Measurements from ENCODE around the gene XYLT1.
"Not testable (repeated sequence)": the region's sequence is repeated elsewhere in the genome, so short reads cannot be mapped to it uniquely, and the experiment has no call there.

The XYLT1 gene

DNA sequence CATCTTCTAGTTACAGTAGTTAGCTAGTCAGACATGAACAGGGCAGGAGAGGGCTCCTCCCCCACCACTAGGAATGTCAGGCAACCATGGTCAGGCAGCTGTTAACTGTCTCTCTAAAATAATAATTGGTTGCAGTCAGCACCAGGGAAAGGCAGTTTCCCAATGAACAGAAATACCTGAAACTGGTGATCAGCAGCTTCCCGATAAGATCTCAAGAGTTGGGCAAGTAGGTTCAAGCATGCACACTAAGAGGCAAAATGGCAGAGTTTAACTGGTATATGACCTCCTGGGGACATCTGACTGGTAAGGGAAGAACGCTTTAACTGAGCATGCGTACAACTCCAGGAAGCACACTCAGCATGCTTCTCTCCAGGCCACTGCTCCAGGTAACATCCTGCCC, 12.6 kb upstream of the XYLT1 start:
- H3K36me3 ChIP-seq (ENCODE audit: insufficient read depth, low read length), result no peaks in the 10 kb centered on the region

DNA sequence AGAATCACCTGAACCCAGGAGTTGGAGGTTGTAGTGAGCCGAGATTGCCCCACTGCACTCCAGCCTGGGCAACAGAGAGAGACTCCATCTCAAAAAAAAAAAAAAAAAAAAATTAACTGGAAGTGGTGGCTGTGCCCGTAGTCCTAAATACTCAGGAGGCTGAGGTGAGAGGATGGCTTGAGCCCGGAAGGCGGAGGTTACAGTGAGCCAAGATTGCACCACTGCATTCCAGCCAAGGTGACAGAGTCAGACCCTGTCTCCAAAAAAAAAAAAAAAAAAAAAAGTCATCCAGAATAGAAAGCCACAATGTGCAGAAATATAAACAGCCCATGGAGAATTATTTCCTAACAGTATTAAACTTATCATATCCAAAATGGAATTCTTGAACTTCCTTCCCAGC, 11.6 kb upstream of the XYLT1 start:
- H3K4me3 ChIP-seq (ENCODE audit: low read length, poor library complexity, severe bottlenecking); H3K79me2 ChIP-seq (ENCODE audit: insufficient read depth, low read length); H3K9ac ChIP-seq (ENCODE audit: low read depth, low read length, poor library complexity, severe bottlenecking); H2AFZ ChIP-seq (ENCODE audit: low read length); H3F3A ChIP-seq (ENCODE audit: low read depth); H4K20me1 ChIP-seq (ENCODE audit: insufficient read depth, low read length, poor library complexity, severe bottlenecking); H3K27me3 ChIP-seq (ENCODE audit: insufficient read depth, low read length, poor library complexity, severe bottlenecking); H3K36me3 ChIP-seq (ENCODE audit: insufficient read depth, low read length); H3K4me2 ChIP-seq (ENCODE audit: low read depth, low read length, poor library complexity, severe bottlenecking); H3K9me3 ChIP-seq (ENCODE audit: insufficient read depth, low read depth, low read length); H3K9me2 ChIP-seq (replicated peaks; ENCODE audit: low read depth, low read length): not testable (repeated sequence)
- H3K4me1 ChIP-seq (ENCODE audit: insufficient read depth, low read length, poor library complexity, severe bottlenecking), result peaks cover 17% of the 10 kb centered on the region

More for the DNA sequence above, 12.6 kb upstream of the XYLT1 start:
- H3F3A ChIP-seq (ENCODE audit: low read depth), result no peaks in the 10 kb centered on the region
- no peak overlapping the region for H3K4me2 ChIP-seq (ENCODE audit: low read depth, low read length, poor library complexity, severe bottlenecking)
- no peaks in the 10 kb centered on the region for H4K20me1 ChIP-seq (ENCODE audit: insufficient read depth, low read length, poor library complexity, severe bottlenecking)
- TF ChIP-seq EZH2phosphoT487 (IDR thresholded peaks at IDR 0.05; ENCODE audit: borderline replicate concordance), result no peak
- TF ChIP-seq, protein P1, sequence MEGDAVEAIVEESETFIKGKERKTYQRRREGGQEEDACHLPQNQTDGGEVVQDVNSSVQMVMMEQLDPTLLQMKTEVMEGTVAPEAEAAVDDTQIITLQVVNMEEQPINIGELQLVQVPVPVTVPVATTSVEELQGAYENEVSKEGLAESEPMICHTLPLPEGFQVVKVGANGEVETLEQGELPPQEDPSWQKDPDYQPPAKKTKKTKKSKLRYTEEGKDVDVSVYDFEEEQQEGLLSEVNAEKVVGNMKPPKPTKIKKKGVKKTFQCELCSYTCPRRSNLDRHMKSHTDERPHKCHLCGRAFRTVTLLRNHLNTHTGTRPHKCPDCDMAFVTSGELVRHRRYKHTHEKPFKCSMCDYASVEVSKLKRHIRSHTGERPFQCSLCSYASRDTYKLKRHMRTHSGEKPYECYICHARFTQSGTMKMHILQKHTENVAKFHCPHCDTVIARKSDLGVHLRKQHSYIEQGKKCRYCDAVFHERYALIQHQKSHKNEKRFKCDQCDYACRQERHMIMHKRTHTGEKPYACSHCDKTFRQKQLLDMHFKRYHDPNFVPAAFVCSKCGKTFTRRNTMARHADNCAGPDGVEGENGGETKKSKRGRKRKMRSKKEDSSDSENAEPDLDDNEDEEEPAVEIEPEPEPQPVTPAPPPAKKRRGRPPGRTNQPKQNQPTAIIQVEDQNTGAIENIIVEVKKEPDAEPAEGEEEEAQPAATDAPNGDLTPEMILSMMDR (conservative IDR thresholded peaks at IDR 0.05; ENCODE audit: low read length), result no peak
- no peak overlapping the region for H3K9ac ChIP-seq (ENCODE audit: low read depth, low read length, poor library complexity, severe bottlenecking)
- H3K4me3 ChIP-seq (ENCODE audit: low read length, poor library complexity, severe bottlenecking), result no peak overlapping the region
- H3K4me1 ChIP-seq (ENCODE audit: insufficient read depth, low read length, poor library complexity, severe bottlenecking), result peaks cover 8% of the 10 kb centered on the region
- no peaks in the 10 kb centered on the region for H3K79me2 ChIP-seq (ENCODE audit: insufficient read depth, low read length)
- no peaks in the 10 kb centered on the region for H3K9me3 ChIP-seq (ENCODE audit: insufficient read depth, low read depth, low read length)
- no peak overlapping the region for H2AFZ ChIP-seq (ENCODE audit: low read length)
- H3K27me3 ChIP-seq (ENCODE audit: insufficient read depth, low read length, poor library complexity, severe bottlenecking), result no peaks in the 10 kb centered on the region
- H3K9me2 ChIP-seq (replicated peaks; ENCODE audit: low read depth, low read length), result no peaks in the 10 kb centered on the region

DNA sequence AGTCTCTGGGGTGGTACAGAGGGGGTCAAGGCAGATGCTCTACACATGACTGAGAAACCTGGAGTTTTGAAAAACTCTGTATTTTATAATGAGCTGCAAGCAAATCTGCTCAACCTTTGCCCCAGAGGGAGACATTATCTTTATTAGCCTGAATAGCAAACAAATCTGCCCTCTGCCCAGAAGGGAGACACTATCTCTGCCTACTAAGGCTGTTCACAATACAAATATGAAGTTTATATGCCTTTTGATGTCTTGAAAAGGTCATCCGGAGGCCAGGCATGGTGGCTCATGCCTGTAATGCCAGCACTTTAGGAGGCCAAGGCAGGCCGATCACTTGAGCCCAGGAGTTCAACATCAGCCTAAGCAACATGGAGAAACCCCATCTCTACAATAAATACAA, 11.0 kb upstream of the XYLT1 start:
- Histone ChIP-seq H3K4me1 (ENCODE audit: insufficient read depth, low read length, poor library complexity, severe bottlenecking) (peaks cover 22% of the 10 kb centered on the region), H3K9ac (ENCODE audit: low read depth, low read length, poor library complexity, severe bottlenecking) (no peak overlapping the region), H3K9me2 (replicated peaks; ENCODE audit: low read depth, low read length) (no peaks in the 10 kb centered on the region), H3K36me3 (ENCODE audit: insufficient read depth, low read length) (no peaks in the 10 kb centered on the region), H3K79me2 (ENCODE audit: insufficient read depth, low read length) (peaks cover 4% of the 10 kb centered on the region; the same call in 1 of the 2 replicates), H3F3A (ENCODE audit: low read depth) (no peaks in the 10 kb centered on the region), H2AFZ (ENCODE audit: low read length) (no peak overlapping the region), H4K20me1 (ENCODE audit: insufficient read depth, low read length, poor library complexity, severe bottlenecking) (no peaks in the 10 kb centered on the region), H3K9me3 (ENCODE audit: insufficient read depth, low read depth, low read length) (no peaks in the 10 kb centered on the region), H3K4me2 (ENCODE audit: low read depth, low read length, poor library complexity, severe bottlenecking) (no peak overlapping the region), H3K4me3 (ENCODE audit: low read length, poor library complexity, severe bottlenecking) (no peak overlapping the region), H3K27me3 (ENCODE audit: insufficient read depth, low read length, poor library complexity, severe bottlenecking) (no peaks in the 10 kb centered on the region)
- TF ChIP-seq, protein P1 (conservative IDR thresholded peaks at IDR 0.05; ENCODE audit: low read length), result no peak
- no peak for TF ChIP-seq EZH2phosphoT487 (IDR thresholded peaks at IDR 0.05; ENCODE audit: borderline replicate concordance)

DNA sequence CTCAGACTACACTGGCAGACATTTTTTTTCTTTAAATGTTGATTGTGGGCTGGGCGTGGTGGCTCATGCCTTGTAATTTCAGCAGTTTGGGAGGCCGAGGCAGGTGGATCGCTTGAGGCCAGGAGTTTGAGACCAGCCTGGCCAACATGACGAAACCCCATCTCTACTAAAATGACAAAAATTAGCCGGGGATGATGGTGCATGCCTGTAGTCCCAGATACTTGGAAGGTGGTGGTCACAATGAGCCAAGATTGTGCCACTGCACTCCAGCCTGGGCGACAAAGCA, 6.4 kb upstream of the XYLT1 start:
- Histone ChIP-seq H3K4me2 (ENCODE audit: low read depth, low read length, poor library complexity, severe bottlenecking) (peak overlapping the region; percentile 88), H3K4me3 (ENCODE audit: low read length, poor library complexity, severe bottlenecking) (peak overlapping the region; percentile 52), H3F3A (ENCODE audit: low read depth) (peaks cover 16% of the 10 kb centered on the region), H3K4me1 (ENCODE audit: insufficient read depth, low read length, poor library complexity, severe bottlenecking) (peaks cover 59% of the 10 kb centered on the region), H3K79me2 (ENCODE audit: insufficient read depth, low read length) (peaks cover 22% of the 10 kb centered on the region)
- H3K9ac ChIP-seq (ENCODE audit: low read depth, low read length, poor library complexity, severe bottlenecking); H4K20me1 ChIP-seq (ENCODE audit: insufficient read depth, low read length, poor library complexity, severe bottlenecking); H3K36me3 ChIP-seq (ENCODE audit: insufficient read depth, low read length); H3K27me3 ChIP-seq (ENCODE audit: insufficient read depth, low read length, poor library complexity, severe bottlenecking); H3K9me3 ChIP-seq (ENCODE audit: insufficient read depth, low read depth, low read length); H2AFZ ChIP-seq (ENCODE audit: low read length); H3K9me2 ChIP-seq (replicated peaks; ENCODE audit: low read depth, low read length): not testable (repeated sequence)

Measured in Loucy (cell line).